NCI-H2029 (cell line): ENCODE data around the gene CAMP.
"Not testable (repeated sequence)": the region's sequence is repeated elsewhere in the genome, so short reads cannot be mapped to it uniquely, and the experiment has no call there.

Source experiments
- DNase-seq: peaks from one replicate; lab custom pipeline; 2025; lab: John Stamatoyannopoulos, UW

CAMP gene, protein sequence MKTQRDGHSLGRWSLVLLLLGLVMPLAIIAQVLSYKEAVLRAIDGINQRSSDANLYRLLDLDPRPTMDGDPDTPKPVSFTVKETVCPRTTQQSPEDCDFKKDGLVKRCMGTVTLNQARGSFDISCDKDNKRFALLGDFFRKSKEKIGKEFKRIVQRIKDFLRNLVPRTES

GRCh38 chr3:48222616-48223513, at the start of gene CAMP:
CAMP (plus strand) TSS chr3:48223495; CDS start chr3:48223512, 17 bp downstream.
- DNase-seq, result peak; percentile 15

DNA sequence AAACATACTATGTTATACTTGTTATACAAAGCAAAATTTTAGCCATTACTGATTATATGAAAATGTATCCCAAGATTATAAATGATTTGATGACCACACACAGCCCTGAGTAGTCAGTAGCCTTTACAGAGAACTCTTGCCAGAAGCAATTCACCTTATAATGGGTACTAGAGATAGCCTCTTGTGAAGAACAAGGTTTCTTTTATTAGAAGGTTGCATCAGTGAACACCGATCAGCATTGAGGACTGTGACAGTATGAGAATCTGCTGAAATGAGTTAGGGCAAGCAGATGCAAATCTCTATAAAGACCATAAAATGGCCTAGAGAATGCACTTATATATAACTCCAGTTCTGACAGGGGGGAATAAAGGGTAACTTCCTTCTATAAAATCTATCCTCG, 45.2 kb upstream of the CAMP start:
- DNase-seq, result no peak

DNA sequence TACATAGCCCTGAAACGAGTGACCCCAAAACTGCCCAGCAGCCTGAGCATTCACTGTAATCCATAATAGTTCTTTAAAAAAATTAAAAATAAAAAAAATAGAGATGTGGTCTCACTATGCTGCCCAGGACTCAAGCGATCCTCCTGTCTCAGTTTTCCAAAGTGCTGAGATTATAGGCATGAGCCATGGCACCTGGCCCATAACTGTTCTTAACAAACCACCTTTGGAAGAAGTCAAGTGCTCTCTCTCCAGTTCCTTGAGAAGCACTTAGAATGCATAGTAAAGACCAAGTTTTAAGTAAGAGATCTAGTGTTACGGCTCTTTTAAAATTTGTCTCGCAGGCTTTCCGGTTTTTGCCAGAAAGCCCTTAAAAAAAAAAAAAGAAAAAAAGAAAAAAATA, 43.3 kb upstream of the CAMP start:
- no peak for DNase-seq

- no peak for DNase-seq
These were observed 42.6 kb upstream of the CAMP start for GRCh38 chr3:48180531-48181253.

DNA sequence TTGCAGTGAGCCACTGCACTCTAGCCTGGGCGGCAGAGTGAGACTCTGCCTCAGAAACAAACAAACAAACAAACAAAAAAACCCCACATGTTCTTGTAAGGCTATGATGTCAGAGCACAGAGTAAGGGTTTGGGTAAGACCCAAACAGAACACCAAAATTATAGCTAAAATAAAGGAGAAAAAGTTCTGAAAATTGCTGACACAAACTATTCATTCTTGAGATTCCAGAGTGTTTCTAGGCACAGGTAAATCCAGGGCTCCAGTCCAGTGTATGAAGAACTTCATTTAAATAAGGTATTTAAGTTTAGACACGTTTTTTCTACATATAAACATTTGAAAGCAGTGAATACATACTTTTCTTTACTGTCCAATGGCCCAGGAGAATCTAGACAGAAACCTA, 39.0 kb upstream of the CAMP start:
- DNase-seq, result no peak

- DNase-seq, result no peak
These were observed 38.2 kb upstream of the CAMP start for GRCh38 chr3:48185129-48185528.

DNA sequence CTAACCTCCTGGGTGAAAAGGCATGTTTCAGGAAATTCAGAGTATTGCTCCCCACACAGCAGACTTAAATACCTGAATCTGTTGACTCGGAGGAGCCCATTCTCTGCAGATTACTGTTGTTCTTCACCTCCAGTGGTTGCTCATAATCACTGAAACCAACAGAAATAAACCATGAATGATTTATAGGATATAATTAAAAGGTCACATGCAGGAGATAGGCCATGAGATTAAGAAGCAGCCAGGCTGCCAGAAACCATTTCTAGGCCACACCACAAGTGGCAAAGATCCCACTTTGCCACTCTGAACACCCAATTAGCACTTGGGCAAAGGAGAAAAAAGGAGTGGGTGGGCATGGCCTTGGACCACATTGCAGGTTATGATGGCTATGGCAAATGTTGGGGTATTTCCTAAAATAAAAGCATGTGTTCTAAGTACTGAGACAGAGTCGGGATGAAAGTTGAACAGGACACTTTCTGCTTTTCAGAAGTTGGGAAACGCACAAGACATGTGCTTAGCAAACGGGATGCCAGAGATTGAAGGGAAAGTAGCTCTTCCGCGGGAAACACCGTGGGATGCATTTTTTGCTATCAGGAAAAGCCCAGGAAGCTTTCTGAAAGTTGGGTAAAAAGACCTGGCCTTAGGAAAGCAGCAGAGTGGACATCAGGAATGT, 36.5 kb upstream of the CAMP start:
- no peak for DNase-seq

DNA sequence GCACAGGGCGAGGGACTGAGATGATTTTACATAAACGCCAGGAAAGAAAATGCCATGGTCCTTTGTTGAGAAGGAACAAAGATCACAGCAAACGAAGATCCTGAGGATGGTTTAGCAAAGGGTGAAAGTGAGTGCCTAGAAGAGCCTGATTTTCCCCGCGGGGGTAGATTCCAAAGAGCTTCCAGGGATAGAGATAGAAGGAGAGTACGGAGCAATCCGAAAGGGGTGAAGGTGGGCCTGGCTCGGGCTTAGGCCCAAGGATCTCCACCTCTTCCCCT, 36.1 kb upstream of the CAMP start:
- DNase-seq, result no peak

GRCh38 chr3:48187579-48188265, 35.6 kb upstream of the CAMP start:
- no peak for DNase-seq

GRCh38 chr3:48188266-48189201, 34.8 kb upstream of the CAMP start, which contains the start of gene CDC25A:
CDC25A (minus strand) TSS chr3:48188417; CDS start chr3:48187947, 470 bp downstream.
- DNase-seq, result peak; percentile 94

GRCh38 chr3:48189321-48189720, 34.0 kb upstream of the CAMP start:
- DNase-seq, result no peak

DNA sequence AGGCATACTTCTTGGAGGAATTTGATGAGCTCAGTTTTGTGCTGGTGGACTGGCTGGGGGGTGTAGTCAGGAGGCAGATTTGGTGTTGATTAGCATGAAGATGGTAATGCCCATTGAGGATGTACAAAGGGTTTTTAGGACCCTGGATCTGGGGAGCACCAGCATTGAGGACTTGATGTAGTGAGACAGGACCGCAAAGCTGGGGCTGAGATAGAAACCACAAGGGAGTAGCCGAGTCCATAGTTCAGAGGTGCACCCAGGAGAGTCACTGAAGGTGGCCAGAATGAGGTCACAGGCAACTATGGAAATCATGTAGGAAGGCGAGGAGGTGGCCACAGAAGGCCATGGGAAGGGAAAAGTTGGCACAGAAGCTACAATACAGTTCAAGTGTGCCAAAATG, 32.4 kb upstream of the CAMP start:
- no peak for DNase-seq

- DNase-seq, result peak; percentile 63
These were observed 28.7 kb upstream of the CAMP start for GRCh38 chr3:48194446-48195071.

- no peak for DNase-seq
These were observed 26.7 kb upstream of the CAMP start for GRCh38 chr3:48196611-48197010.

DNA sequence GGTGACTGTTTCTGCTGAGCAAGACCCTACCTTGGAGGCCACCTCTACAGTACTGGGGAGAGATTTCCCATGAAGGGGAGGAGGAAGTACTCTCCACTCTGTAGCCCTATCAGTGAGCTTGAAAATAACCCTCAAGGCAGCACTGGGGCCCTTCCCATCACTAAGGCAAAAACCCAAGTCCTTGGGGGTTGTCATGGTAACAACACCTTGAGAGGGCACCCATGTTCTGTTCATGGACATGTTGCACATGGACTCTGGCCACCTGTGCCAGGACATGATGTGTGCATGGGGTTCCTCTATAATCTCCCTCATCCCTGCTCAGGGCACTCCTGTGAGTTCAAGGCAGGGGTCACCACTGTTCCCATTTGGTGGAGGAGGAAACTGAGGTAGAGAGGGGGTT, 24.2 kb upstream of the CAMP start:
- DNase-seq, result no peak

DNA sequence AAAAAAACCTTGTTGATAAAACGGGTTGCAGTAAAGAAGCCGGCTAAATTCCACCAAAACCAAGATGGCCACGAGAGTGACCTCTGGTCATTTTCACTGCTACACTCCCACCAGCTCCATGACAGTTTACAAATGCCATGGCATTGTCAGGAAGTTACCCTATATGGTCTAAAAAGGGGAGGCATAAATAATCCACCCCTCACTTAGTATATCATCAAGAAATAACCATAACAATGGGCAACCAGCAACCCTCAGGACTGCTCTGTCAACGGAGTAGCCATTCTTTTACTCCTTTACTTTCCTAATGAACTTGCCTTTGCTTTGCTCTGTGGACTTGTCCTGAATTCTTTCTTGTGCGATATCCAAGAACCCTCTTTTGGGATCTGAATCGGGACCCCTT, 20.7 kb upstream of the CAMP start:
- DNase-seq, result no peak

GRCh38 chr3:48208076-48208475, 15.2 kb upstream of the CAMP start:
- DNase-seq, result no peak

DNA sequence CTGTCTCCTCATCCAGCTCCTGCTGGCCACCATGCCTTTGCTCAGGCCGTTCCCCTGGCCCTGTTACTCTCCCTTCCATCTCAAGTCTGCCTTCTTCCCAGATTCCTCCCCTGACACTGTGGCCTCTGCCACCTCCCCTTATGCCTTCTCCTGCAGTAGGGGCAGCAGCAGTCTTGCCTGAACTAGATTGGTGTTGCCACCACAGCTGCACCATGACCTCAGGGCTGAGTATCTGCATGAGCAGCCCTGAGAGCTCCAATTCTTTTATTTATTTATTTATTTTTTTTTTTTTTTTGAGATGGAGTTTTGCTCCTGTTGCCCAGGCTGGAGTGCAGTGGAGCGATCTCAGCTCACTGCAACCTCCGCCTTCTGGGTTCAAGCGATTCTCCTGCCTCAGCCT, 13.8 kb upstream of the CAMP start:
- DNase-seq, result no peak

GRCh38 chr3:48210534-48210933, 12.8 kb upstream of the CAMP start:
- not testable (repeated sequence) for DNase-seq

GRCh38 chr3:48211776-48212175, 11.5 kb upstream of the CAMP start:
- DNase-seq, result not testable (repeated sequence)
